Ishikawa (cell line): ENCODE results near the gene DCXR.

ENCODE experiments used
- CEBPB ChIP-seq: IDR thresholded peaks from 2 replicates; pipeline ENCODE4 v1.6.1; 2012
- EP300 ChIP-seq: IDR thresholded peaks from 2 replicates; pipeline ENCODE4 v1.6.1; 2012; ENCODE audit warnings: borderline replicate concordance
- MAX ChIP-seq: IDR thresholded peaks from 2 replicates; pipeline ENCODE4 v1.6.1; 2012
- RAD21 ChIP-seq: IDR thresholded peaks from 2 replicates; pipeline ENCODE4 v1.6.1; 2012; ENCODE audit warnings: low read depth
- REST ChIP-seq: IDR thresholded peaks from 2 replicates; pipeline ENCODE4 v1.6.1; 2012; ENCODE audit warnings: low read depth, mild to moderate bottlenecking
- TAF1 ChIP-seq: IDR thresholded peaks from 2 replicates; pipeline ENCODE4 v1.6.1; 2012; ENCODE audit warnings: low read depth, mild to moderate bottlenecking

GRCh38 chr17:82070611-82071010 is 33.1 kb upstream of the DCXR start:
- TF ChIP-seq EP300 (no peak), MAX (no peak), RAD21 (no peak), CEBPB (no peak), REST (no peak), TAF1 (no peak)
